LNCAP (cell line): ENCODE results near the gene CLEC1B.

Source experiments
- TF ChIP-seq, protein P1 (sequence below): fragments of 450-650 bp; IDR thresholded peaks from 2 replicates; pipeline ENCODE4 v1.5.1; 2017; ENCODE audit warnings: mild to moderate bottlenecking

The CLEC1B gene

DNA sequence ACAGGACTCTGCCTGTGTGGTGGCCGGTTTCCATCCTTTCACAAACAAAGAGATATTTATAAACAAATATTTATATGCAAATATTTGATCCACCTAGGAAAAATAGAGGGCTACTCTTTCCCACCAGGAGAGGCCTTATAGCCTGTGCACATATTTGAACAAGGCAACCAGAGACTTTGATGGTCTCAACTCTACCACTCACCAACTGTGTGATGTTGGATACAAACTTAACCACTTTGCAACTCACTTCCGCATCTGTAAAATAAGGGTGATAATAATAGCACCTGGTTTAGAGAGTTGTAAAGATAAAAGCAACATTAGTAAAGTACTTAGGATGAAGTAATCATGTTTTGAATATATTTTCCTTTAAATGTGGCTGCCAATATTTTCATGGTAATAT, 29.2 kb downstream of the CLEC1B start:
- TF ChIP-seq, protein P1, sequence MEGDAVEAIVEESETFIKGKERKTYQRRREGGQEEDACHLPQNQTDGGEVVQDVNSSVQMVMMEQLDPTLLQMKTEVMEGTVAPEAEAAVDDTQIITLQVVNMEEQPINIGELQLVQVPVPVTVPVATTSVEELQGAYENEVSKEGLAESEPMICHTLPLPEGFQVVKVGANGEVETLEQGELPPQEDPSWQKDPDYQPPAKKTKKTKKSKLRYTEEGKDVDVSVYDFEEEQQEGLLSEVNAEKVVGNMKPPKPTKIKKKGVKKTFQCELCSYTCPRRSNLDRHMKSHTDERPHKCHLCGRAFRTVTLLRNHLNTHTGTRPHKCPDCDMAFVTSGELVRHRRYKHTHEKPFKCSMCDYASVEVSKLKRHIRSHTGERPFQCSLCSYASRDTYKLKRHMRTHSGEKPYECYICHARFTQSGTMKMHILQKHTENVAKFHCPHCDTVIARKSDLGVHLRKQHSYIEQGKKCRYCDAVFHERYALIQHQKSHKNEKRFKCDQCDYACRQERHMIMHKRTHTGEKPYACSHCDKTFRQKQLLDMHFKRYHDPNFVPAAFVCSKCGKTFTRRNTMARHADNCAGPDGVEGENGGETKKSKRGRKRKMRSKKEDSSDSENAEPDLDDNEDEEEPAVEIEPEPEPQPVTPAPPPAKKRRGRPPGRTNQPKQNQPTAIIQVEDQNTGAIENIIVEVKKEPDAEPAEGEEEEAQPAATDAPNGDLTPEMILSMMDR = no peak

DNA sequence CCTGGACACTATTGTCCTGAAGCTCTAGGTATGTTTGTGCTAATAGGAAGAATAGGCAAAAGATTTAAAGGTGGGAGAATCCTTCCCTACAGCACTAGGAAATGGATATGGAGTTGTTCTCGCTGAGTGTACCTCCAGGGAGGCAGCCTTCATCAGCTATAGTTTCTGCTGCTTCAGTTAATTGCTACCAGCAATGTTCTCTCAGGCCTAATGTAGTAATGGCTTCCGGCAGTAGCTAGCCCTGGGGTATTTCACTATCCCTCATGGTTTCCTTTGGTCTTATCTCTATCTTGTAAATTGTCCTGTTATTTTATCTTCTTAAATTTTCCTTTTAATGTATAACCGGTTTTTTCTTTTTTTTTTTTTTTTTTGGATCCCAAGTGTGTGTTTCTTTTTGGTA, 37.0 kb downstream of the CLEC1B start:
- TF ChIP-seq, protein P1 = no peak

DNA sequence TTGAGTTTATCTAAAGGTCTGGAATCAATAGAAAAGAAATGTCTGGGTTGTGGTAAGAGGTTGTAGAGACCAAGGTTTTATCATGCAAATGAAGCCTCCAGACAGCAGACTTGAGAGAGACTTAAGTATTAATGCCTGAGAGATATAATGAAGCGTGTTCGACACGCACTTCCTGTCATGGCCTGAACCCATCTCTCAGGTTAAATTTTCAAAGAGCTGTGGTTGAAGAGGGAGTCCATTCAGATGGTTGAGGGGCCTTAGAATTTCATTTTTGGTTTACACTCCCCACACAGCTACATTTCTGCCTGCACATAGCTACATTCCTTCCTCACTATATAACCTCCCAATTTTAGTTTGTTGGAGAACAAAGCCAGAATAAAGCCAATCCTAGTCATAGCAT, 37.8 kb downstream of the CLEC1B start:
- TF ChIP-seq, protein P1 = no peak

DNA sequence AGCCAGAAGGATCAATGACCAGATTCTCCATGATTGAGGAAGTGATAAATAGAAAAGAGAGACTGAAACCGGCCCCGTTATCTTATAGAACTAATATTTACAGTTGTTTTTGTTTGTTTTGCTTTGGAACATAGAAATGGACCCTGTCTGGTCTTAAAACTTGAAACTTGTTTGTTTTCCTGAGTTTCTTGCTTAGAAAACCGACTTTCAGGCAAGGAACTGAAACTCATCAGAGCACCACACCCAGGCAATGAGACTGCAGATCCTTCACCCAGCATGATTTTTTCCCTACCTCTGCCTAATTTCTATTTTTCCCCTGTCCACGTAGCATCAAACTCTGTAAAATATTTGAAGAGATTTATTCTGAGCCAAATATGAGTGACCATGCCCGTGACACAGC, 38.3 kb downstream of the CLEC1B start:
- TF ChIP-seq, protein P1 = no peak

DNA sequence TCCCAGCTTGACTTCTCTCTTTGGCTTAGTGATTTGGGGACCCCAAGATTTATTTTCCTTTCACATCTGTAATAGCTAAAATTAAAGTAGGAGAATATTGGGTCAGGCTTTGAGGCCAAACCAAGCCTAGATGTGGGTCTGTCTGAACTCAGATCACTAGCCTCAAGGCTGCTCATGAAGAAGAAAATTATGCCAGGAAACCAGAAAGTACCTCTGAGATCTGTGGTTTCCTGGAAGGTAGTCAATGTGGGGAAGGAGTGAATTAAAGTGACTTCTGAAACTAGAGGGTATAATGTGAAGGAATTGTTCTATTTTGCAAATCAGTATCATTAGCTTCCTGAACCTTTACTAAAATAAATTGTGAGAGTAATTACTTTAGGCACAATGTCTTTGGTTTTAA, 41.1 kb downstream of the CLEC1B start:
- TF ChIP-seq, protein P1 = no peak

DNA sequence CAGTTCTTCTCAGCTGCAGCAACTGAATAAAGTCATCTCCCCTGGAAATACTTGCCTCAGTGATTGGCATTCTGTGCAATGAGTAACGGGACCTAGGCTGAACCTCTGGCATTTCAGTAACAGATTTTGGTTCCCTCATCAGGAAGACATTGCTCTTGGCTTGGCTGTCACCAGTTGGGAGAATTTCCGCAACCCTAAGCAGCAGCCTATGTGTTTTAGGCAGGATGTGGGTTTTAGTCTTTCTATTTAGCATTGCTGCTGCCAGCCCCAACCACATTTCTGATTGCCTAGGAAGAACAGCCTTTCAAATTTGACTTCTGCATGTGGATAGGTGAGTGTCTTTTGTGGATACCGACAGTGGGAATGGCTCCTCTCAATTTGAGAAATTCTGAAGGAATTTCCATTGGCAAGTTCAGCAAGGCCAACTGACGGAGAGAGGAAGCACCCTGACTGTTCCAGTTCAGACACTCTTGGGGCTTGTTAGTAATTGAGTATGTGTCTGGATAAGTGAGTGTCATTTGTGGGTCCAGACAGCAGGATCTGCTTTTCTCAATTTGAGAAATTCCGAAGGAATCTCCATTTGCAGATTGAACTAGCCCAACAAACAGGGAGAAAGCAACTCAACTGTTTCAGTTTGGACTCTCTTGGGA, 47.8 kb downstream of the CLEC1B start:
- TF ChIP-seq, protein P1 = no peak

DNA sequence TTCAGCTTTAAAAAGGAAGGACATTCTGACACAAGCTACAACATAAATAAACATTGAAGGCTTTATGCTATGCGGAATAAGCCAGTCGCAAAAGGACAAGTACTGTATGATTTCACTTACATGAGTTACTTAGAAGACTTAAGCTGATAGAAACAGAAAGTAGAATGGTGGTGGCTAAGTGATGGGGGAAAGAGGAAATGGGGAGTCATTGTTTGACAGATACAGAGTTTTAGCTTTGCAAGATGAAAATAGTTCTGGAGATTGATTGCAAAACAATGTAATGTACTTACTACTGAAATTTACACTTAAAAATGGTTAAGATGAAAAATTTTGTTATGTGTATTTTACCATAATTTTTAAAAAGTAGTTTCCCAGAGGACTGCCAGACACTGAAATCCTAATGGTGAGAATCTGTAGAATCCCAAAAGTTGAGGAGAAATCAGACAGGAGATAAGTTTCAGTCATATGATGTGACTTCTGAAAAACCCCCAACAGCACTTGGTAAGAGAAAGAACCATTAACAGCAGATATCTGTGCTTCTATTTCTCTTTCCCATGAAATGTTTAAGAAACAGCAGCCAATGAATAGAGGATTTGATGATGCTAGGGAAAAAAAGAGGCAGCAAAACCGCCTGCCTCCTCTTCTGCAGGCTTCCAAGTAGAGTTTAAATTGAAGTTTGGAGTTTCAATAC, 50.2 kb downstream of the CLEC1B start:
- TF ChIP-seq, protein P1 = no peak
